Measurements from ENCODE around the gene MYO5A.

GRCh38 chr15:52419494-52419893, 109.2 kb downstream of the MYO5A start:
- TF ChIP-seq CTCF (conservative IDR thresholded peaks at IDR 0.05; ENCODE audit: low read length) (no peak), EZH2phosphoT487 (IDR thresholded peaks at IDR 0.05; ENCODE audit: borderline replicate concordance, low read depth, low read length) (no peak)
